Measurements from ENCODE around the gene MYO5B.

MYO5B gene

GRCh38 chr18:50006470-50007046 lies 188.4 kb downstream of the MYO5B start:
- in situ Hi-C loops (cut with HindIII; ENCODE audit: low pct_ligation_motif_present, low pct_unique_long_range_greater_than_20kb, low sequenced_read_pairs), result no loop called here
- no peak for DNase-seq

- DNase-seq, result no peak
- in situ Hi-C loops (cut with HindIII; ENCODE audit: low pct_ligation_motif_present, low pct_unique_long_range_greater_than_20kb, low sequenced_read_pairs), result no loop called here
Observed at GRCh38 chr18:50004013-50004412, 190.9 kb downstream of the MYO5B start.

- DNase-seq, result no peak
- in situ Hi-C loops (cut with HindIII; ENCODE audit: low pct_ligation_motif_present, low pct_unique_long_range_greater_than_20kb, low sequenced_read_pairs), result no loop called here
Observed at GRCh38 chr18:50002781-50003180, 192.2 kb downstream of the MYO5B start.

GRCh38 chr18:50000227-50000626 lies 194.7 kb downstream of the MYO5B start:
- in situ Hi-C loops (cut with HindIII; ENCODE audit: low pct_ligation_motif_present, low pct_unique_long_range_greater_than_20kb, low sequenced_read_pairs), result no loop called here

GRCh38 chr18:49999128-49999527 lies 195.8 kb downstream of the MYO5B start:
- in situ Hi-C loops (cut with HindIII; ENCODE audit: low pct_ligation_motif_present, low pct_unique_long_range_greater_than_20kb, low sequenced_read_pairs), result no loop called here
- DNase-seq, result no peak

More at GRCh38 chr18:50000227-50000626, 194.7 kb downstream of the MYO5B start:
- no peak for DNase-seq

GRCh38 chr18:49997558-49997957 lies 197.4 kb downstream of the MYO5B start:
- DNase-seq, result no peak
- in situ Hi-C loops (cut with HindIII; ENCODE audit: low pct_ligation_motif_present, low pct_unique_long_range_greater_than_20kb, low sequenced_read_pairs), result no loop called here

- no peak for DNase-seq
- in situ Hi-C loops (cut with HindIII; ENCODE audit: low pct_ligation_motif_present, low pct_unique_long_range_greater_than_20kb, low sequenced_read_pairs), result no loop called here
Observed at GRCh38 chr18:49994410-49994809, 200.5 kb downstream of the MYO5B start.

- in situ Hi-C loops (cut with HindIII; ENCODE audit: low pct_ligation_motif_present, low pct_unique_long_range_greater_than_20kb, low sequenced_read_pairs), result no loop called here
- no peak for DNase-seq
Observed at GRCh38 chr18:49993299-49993698, 201.6 kb downstream of the MYO5B start.

GRCh38 chr18:49988733-49989132 lies 206.2 kb downstream of the MYO5B start:
- in situ Hi-C loops (cut with HindIII; ENCODE audit: low pct_ligation_motif_present, low pct_unique_long_range_greater_than_20kb, low sequenced_read_pairs), result no loop called here

GRCh38 chr18:49988101-49988500 lies 206.8 kb downstream of the MYO5B start:
- in situ Hi-C loops (cut with HindIII; ENCODE audit: low pct_ligation_motif_present, low pct_unique_long_range_greater_than_20kb, low sequenced_read_pairs), result no loop called here
- no peak for DNase-seq

More at GRCh38 chr18:49988733-49989132, 206.2 kb downstream of the MYO5B start:
- DNase-seq, result no peak

- in situ Hi-C loops (cut with HindIII; ENCODE audit: low pct_ligation_motif_present, low pct_unique_long_range_greater_than_20kb, low sequenced_read_pairs), result no loop called here
- DNase-seq, result no peak
Observed at GRCh38 chr18:49985236-49985635, 209.7 kb downstream of the MYO5B start.

GRCh38 chr18:49980896-49981295 lies 214.1 kb downstream of the MYO5B start:
- in situ Hi-C loops (cut with HindIII; ENCODE audit: low pct_ligation_motif_present, low pct_unique_long_range_greater_than_20kb, low sequenced_read_pairs), result no loop called here

GRCh38 chr18:49976795-49977560 lies 218.0 kb downstream of the MYO5B start:
- in situ Hi-C loops (cut with HindIII; ENCODE audit: low pct_ligation_motif_present, low pct_unique_long_range_greater_than_20kb, low sequenced_read_pairs), result no loop called here
- DNase-seq, result no peak

More at GRCh38 chr18:49980896-49981295, 214.1 kb downstream of the MYO5B start:
- DNase-seq, result no peak

- in situ Hi-C loops (cut with HindIII; ENCODE audit: low pct_ligation_motif_present, low pct_unique_long_range_greater_than_20kb, low sequenced_read_pairs), result no loop called here
- no peak for DNase-seq
Observed at GRCh38 chr18:49976001-49976400, 218.9 kb downstream of the MYO5B start.

GRCh38 chr18:49974079-49974478 lies 220.9 kb downstream of the MYO5B start:
- in situ Hi-C loops (cut with HindIII; ENCODE audit: low pct_ligation_motif_present, low pct_unique_long_range_greater_than_20kb, low sequenced_read_pairs), result no loop called here
- DNase-seq, result no peak

GRCh38 chr18:49973592-49973991 lies 221.4 kb downstream of the MYO5B start:
- no peak for DNase-seq
- in situ Hi-C loops (cut with HindIII; ENCODE audit: low pct_ligation_motif_present, low pct_unique_long_range_greater_than_20kb, low sequenced_read_pairs), result no loop called here

GRCh38 chr18:49972535-49972934 lies 222.4 kb downstream of the MYO5B start:
- in situ Hi-C loops (cut with HindIII; ENCODE audit: low pct_ligation_motif_present, low pct_unique_long_range_greater_than_20kb, low sequenced_read_pairs), result no loop called here
- no peak for DNase-seq

GRCh38 chr18:49971462-49971861 lies 223.5 kb downstream of the MYO5B start:
- DNase-seq, result no peak
- in situ Hi-C loops (cut with HindIII; ENCODE audit: low pct_ligation_motif_present, low pct_unique_long_range_greater_than_20kb, low sequenced_read_pairs), result no loop called here

GRCh38 chr18:49970319-49970718 lies 224.6 kb downstream of the MYO5B start:
- in situ Hi-C loops (cut with HindIII; ENCODE audit: low pct_ligation_motif_present, low pct_unique_long_range_greater_than_20kb, low sequenced_read_pairs), result no loop called here

GRCh38 chr18:49968644-49969309 lies 226.2 kb downstream of the MYO5B start:
- DNase-seq, result peak; percentile 14
- in situ Hi-C loops (cut with HindIII; ENCODE audit: low pct_ligation_motif_present, low pct_unique_long_range_greater_than_20kb, low sequenced_read_pairs), result no loop called here

More at GRCh38 chr18:49970319-49970718, 224.6 kb downstream of the MYO5B start:
- DNase-seq, result no peak
